ENCODE data around the gene SCYL2.

- TF ChIP-seq CTCF (IDR thresholded peaks at IDR 0.05; ENCODE audit: low read depth, low read length, poor library complexity, severe bottlenecking) (no peak), EZH2phosphoT487 (IDR thresholded peaks at IDR 0.05; ENCODE audit: borderline replicate concordance, low read length) (no peak)
Measured at GRCh38 chr12:100249941-100250340, 17.0 kb upstream of the SCYL2 start.

All from DOHH2 (cell line).